Prostate gland (tissue), 2 donors: ENCODE results near the gene ADGRB3. TPM values are rescaled to one million over a fixed set of nuclear protein-coding genes. Genes with fewer than 3 reads are reported as not detected.

Experiments
- DNase-seq: peaks from one replicate; pipeline ENCODE4 v3.0.0-alpha.2; 2019; ENCODE audit warnings: low spot score
- H3K27ac ChIP-seq, 2 donors: fragments of 200-600 bp; sonication (generic); 2 replicates each; pipeline ENCODE4 v1.5.1; 2017 to 2019
- H3K27me3 ChIP-seq: fragments of 200-600 bp; sonication (generic); replicated peaks from 2 replicates; pipeline ENCODE4 v1.5.1; 2019; ENCODE audit not compliant: insufficient read depth
- H3K36me3 ChIP-seq, 2 donors: fragments of 200-600 bp; sonication (generic); 1 replicate in 1 of 2; 2 replicates in 1 of 2; pipeline versions ENCODE4 v1.5.1 to v1.8.1; 2017 to 2019
- H3K4me1 ChIP-seq: fragments of 200-600 bp; sonication (generic); replicated peaks from 2 replicates; pipeline ENCODE4 v1.5.1; 2019
- H3K4me3 ChIP-seq, 2 donors: fragments of 200-600 bp; sonication (generic); 2 replicates each; pipeline ENCODE4 v1.5.1; 2017 to 2019
- H3K9me3 ChIP-seq: fragments of 200-600 bp; sonication (generic); 2 replicates; pipeline ENCODE4 v1.5.1; 2017
- CTCF ChIP-seq, 4 experiments: fragments of 200-600 bp in 2 of 4; fragments of 450-650 bp in 2 of 4; sonication (generic) in 2 of 4; IDR thresholded peaks; 1 replicate in 3 of 4; 2 replicates in 1 of 4; pipeline ENCODE4 v1.5.1; 2016 to 2019; ENCODE audit warnings: antibody characterized with exemption in 4 of 4, mild to moderate bottlenecking in 2 of 4, moderate library complexity in 2 of 4
- POLR2A ChIP-seq: fragments of 450-650 bp; IDR thresholded peaks from one replicate; pipeline ENCODE4 v1.6.1; 2016; ENCODE audit warnings: antibody characterized with exemption, mild to moderate bottlenecking
- POLR2AphosphoS5 ChIP-seq: sonication (generic); formaldehyde crosslinking; IDR thresholded peaks from one replicate; pipeline ENCODE4 v1.6.1; 2017; ENCODE audit warnings: antibody characterized with exemption
- WGBS: methylation state at CpG from one replicate; pipeline ENCODE4 v1.1.5; 2018; 5-methylcytosine and 5-hydroxymethylcytosine counted together
- intact Hi-C: fragments of 100-400 bp; cut with DNase I; formaldehyde crosslinking; loops from one replicate; pipeline ENCODE4 v1.14.2; 2022
- total RNA-seq, 2 donors: library from RNA; depleted of rRNA; stranded (reverse); fragments of >200 nt; gene quantifications; one replicate each; pipeline ENCODE4 v1.1.0, GENCODE V29; 2016

Gene ADGRB3
- total RNA-seq, 2 donors from 2014 or later: 0.59 to 3.1 TPM

GRCh38 chr6:68757821-68758220 lies 122.7 kb downstream of the ADGRB3 start:
- H3K36me3 ChIP-seq: no peaks in the 10 kb centered on the region
- no peak for DNase-seq
- WGBS: 79% methylated on average over 1 of the region's 1 CpG
- no peak overlapping the region for H3K4me3 ChIP-seq
- H3K27ac ChIP-seq: no peak overlapping the region
- no peak for TF ChIP-seq POLR2A
- no peak for TF ChIP-seq POLR2AphosphoS5
- TF ChIP-seq CTCF (IDR thresholded peaks at IDR 0.05): no peak
- intact Hi-C loops: no loop called here
- no peaks in the 10 kb centered on the region for H3K9me3 ChIP-seq
- no peaks in the 10 kb centered on the region for H3K4me1 ChIP-seq
- no peaks in the 10 kb centered on the region for H3K27me3 ChIP-seq

GRCh38 chr6:68758559-68758958 lies 123.5 kb downstream of the ADGRB3 start:
- Histone ChIP-seq H3K27ac (no peak overlapping the region), H3K4me1 (no peaks in the 10 kb centered on the region), H3K27me3 (no peaks in the 10 kb centered on the region), H3K9me3 (no peaks in the 10 kb centered on the region), H3K4me3 (no peak overlapping the region), H3K36me3 (no peaks in the 10 kb centered on the region)
- intact Hi-C loops: no loop called here
- DNase-seq: no peak
- TF ChIP-seq POLR2A (no peak), POLR2AphosphoS5 (no peak), CTCF (IDR thresholded peaks at IDR 0.05) (no peak)

GRCh38 chr6:68760485-68760884 lies 125.4 kb downstream of the ADGRB3 start:
- WGBS: 70% methylated on average over 2 of the region's 2 CpGs

GRCh38 chr6:68760941-68761676 lies 126.0 kb downstream of the ADGRB3 start:
- no peak overlapping the region for H3K4me3 ChIP-seq
- H3K36me3 ChIP-seq: no peaks in the 10 kb centered on the region
- intact Hi-C loops: no loop called here
- no peaks in the 10 kb centered on the region for H3K27me3 ChIP-seq
- DNase-seq: no peak
- no peaks in the 10 kb centered on the region for H3K4me1 ChIP-seq
- 70% methylated on average over 8 of the region's 8 CpGs for WGBS
- no peak overlapping the region for H3K27ac ChIP-seq
- H3K9me3 ChIP-seq: no peaks in the 10 kb centered on the region
- TF ChIP-seq CTCF (IDR thresholded peaks at IDR 0.05) (no peak), POLR2A (no peak), POLR2AphosphoS5 (no peak)

More at GRCh38 chr6:68760485-68760884, 125.4 kb downstream of the ADGRB3 start:
- Histone ChIP-seq H3K9me3 (no peaks in the 10 kb centered on the region), H3K4me3 (no peak overlapping the region), H3K36me3 (no peaks in the 10 kb centered on the region), H3K27ac (no peak overlapping the region), H3K4me1 (no peaks in the 10 kb centered on the region), H3K27me3 (no peaks in the 10 kb centered on the region)
- intact Hi-C loops: no loop called here
- no peak for TF ChIP-seq POLR2AphosphoS5
- no peak for TF ChIP-seq CTCF (IDR thresholded peaks at IDR 0.05)
- no peak for TF ChIP-seq POLR2A
- no peak for DNase-seq

- 77% methylated on average over 2 of the region's 2 CpGs for WGBS
These were observed 126.9 kb downstream of the ADGRB3 start for GRCh38 chr6:68761985-68762384.

More at GRCh38 chr6:68761985-68762384, 126.9 kb downstream of the ADGRB3 start:
- DNase-seq: no peak
- no peaks in the 10 kb centered on the region for H3K9me3 ChIP-seq
- no peak for TF ChIP-seq POLR2AphosphoS5
- TF ChIP-seq POLR2A: no peak
- TF ChIP-seq CTCF (IDR thresholded peaks at IDR 0.05): no peak
- no peak overlapping the region for H3K4me3 ChIP-seq
- H3K27me3 ChIP-seq: no peaks in the 10 kb centered on the region
- intact Hi-C loops: no loop called here
- H3K27ac ChIP-seq: no peak overlapping the region
- H3K36me3 ChIP-seq: no peaks in the 10 kb centered on the region
- no peaks in the 10 kb centered on the region for H3K4me1 ChIP-seq
